Activated CD8-positive, alpha-beta T cell treated with anti-CD3 and anti-CD28 coated beads for 36 hours (primary cell): ENCODE data around the gene RALGAPB. TPM values are rescaled to one million over a fixed set of nuclear protein-coding genes. Genes with fewer than 3 reads are reported as not detected.

ENCODE experiments used
- ATAC-seq: fragments of 200-7000 bp; cut with Tn5 transposase; one replicate; pipeline ENCODE4 v1.10.0; 2021; ENCODE audit warnings: mild to moderate bottlenecking, moderate library complexity
- CTCF ChIA-PET: fragments of 350-600 bp; sonication (Branson Sonifier 250); formaldehyde crosslinking; loops from one replicate; lab custom pipeline; 2021; ENCODE audit warnings: antibody characterized with exemption; lab: Charles Lee
- POLR2A ChIA-PET: fragments of 350-600 bp; sonication (Branson Sonifier 250); formaldehyde crosslinking; loops from one replicate; lab custom pipeline; 2021; ENCODE audit warnings: antibody characterized with exemption; lab: Charles Lee
- DNase-seq: peaks from one replicate; pipeline ENCODE4 v3.0.0-alpha.2; 2020
- H3K27ac Mint-ChIP-seq: one replicate; pipeline ENCODE4 v1.8.0; 2021; ENCODE audit warnings: mild to moderate bottlenecking, mixed read lengths
- H3K27me3 Mint-ChIP-seq: one replicate; pipeline ENCODE4 v1.8.0; 2021; ENCODE audit warnings: mixed read lengths
- H3K36me3 Mint-ChIP-seq: one replicate; pipeline ENCODE4 v1.8.0; 2021; ENCODE audit warnings: low read depth, mixed read lengths
- H3K4me1 Mint-ChIP-seq: one replicate; pipeline ENCODE4 v1.8.0; 2021; ENCODE audit warnings: low read depth, mixed read lengths
- H3K4me3 Mint-ChIP-seq: one replicate; pipeline ENCODE4 v1.8.0; 2021; ENCODE audit warnings: mild to moderate bottlenecking, moderate library complexity, mixed read lengths
- H3K9me3 Mint-ChIP-seq: one replicate; pipeline ENCODE4 v1.8.0; 2021; ENCODE audit warnings: mixed read lengths
- intact Hi-C: fragments of 100-400 bp; cut with micrococcal nuclease; formaldehyde crosslinking; loops from one replicate; pipeline ENCODE4 v1.10.0; 2022
- total RNA-seq, 2 experiments: library from RNA; stranded (reverse); gene quantifications; one replicate each; pipeline ENCODE4 v1.2.3, GENCODE V29; 2021
- TF ChIP-seq, protein P1 (sequence below): fragments of 200-600 bp; IDR thresholded peaks from one replicate; pipeline ENCODE4 v1.8.0; 2022; ENCODE audit warnings: antibody characterized with exemption, mild to moderate bottlenecking

Gene RALGAPB
- total RNA-seq, 2 experiments from 2014 or later, result 19.8 to 21.3 TPM

DNA sequence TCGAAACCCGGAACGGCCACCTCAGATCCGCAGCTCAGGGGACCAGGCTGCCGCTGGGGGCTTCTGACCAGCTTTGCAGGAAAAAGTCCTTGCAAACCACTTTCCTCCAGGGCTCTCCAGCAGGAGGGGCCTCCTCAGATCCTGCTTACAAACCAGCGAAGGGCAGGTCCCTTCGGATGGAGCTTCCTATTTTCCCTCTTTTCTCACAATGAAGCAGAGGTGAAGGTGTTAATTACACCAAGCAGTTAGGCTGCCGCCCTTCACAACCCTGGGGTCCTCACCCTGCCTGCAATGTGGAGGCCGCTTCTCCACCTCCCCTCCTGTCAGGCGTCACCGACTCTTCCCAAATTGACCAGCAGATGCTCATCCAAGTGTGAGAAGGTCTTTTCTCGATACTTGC lies 134.7 kb downstream of the RALGAPB start:
- Mint-ChIP-seq H3K9me3 (no peaks in the 10 kb centered on the region), H3K27ac (no peak overlapping the region), H3K27me3 (peaks cover 38% of the 10 kb centered on the region), H3K4me1 (peaks cover 1% of the 10 kb centered on the region), H3K36me3 (no peaks in the 10 kb centered on the region), H3K4me3 (no peak overlapping the region)
- DNase-seq (no peak), ATAC-seq (no peak)
- intact Hi-C loops, result no loop called here
- TF ChIP-seq, protein P1, sequence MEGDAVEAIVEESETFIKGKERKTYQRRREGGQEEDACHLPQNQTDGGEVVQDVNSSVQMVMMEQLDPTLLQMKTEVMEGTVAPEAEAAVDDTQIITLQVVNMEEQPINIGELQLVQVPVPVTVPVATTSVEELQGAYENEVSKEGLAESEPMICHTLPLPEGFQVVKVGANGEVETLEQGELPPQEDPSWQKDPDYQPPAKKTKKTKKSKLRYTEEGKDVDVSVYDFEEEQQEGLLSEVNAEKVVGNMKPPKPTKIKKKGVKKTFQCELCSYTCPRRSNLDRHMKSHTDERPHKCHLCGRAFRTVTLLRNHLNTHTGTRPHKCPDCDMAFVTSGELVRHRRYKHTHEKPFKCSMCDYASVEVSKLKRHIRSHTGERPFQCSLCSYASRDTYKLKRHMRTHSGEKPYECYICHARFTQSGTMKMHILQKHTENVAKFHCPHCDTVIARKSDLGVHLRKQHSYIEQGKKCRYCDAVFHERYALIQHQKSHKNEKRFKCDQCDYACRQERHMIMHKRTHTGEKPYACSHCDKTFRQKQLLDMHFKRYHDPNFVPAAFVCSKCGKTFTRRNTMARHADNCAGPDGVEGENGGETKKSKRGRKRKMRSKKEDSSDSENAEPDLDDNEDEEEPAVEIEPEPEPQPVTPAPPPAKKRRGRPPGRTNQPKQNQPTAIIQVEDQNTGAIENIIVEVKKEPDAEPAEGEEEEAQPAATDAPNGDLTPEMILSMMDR, result no peak
- ChIA-PET CTCF (no interaction called here), POLR2A (no interaction called here)

DNA sequence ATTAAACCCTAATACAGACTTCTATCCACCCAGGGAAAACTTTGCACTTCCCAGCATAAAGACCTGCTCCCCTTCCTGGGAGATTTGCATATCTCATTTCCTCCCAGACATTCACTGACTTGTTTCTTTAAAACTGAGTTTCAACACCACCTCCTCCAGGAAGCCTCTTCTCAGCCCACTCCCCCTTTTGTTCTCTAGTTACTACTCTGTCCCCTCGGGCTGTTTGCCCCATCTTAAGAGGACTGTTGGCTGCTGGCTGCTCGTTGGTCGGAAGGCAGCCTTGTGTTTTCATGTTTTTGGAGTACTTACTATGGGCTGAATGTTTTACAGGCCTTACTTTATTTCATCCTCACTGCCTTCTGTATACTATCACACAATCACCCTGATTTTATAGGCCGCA lies 135.5 kb downstream of the RALGAPB start:
- intact Hi-C loops, result no loop called here
- H3K36me3 Mint-ChIP-seq, result no peaks in the 10 kb centered on the region
- POLR2A ChIA-PET, result no interaction called here
- no peak for ATAC-seq
- peaks cover 31% of the 10 kb centered on the region for H3K27me3 Mint-ChIP-seq
- no peak overlapping the region for H3K4me3 Mint-ChIP-seq
- CTCF ChIA-PET, result no interaction called here
- no peaks in the 10 kb centered on the region for H3K4me1 Mint-ChIP-seq
- H3K27ac Mint-ChIP-seq, result no peak overlapping the region
- H3K9me3 Mint-ChIP-seq, result no peaks in the 10 kb centered on the region
- TF ChIP-seq, protein P1, result no peak
- no peak for DNase-seq

DNA sequence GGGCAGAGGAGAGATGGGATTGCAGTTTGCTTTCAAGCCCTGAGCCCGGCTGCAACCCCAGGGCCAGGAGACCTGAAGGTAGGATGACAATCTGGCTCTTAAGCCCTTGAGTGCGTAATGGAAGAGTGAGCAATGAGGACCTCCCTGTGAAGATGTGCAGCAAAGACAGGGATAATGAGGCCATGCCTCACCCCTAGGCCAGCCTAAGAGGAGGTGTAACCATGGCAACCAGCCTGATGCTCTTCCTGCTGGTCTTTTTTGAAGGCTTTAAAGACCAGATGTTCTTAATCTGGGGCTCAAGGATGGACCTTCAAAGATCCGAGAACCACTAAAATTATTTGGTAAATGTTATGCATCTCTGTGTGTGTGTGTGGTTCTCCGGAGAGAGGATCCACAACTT lies 137.2 kb downstream of the RALGAPB start:
- DNase-seq (no peak), ATAC-seq (no peak)
- TF ChIP-seq, protein P1, result no peak
- Mint-ChIP-seq H3K4me3 (no peak overlapping the region), H3K4me1 (no peaks in the 10 kb centered on the region), H3K9me3 (no peaks in the 10 kb centered on the region), H3K27me3 (peaks cover 23% of the 10 kb centered on the region), H3K36me3 (no peaks in the 10 kb centered on the region), H3K27ac (no peak overlapping the region)
- CTCF ChIA-PET, result no interaction called here
- POLR2A ChIA-PET, result no interaction called here
- intact Hi-C loops, result no loop called here

DNA sequence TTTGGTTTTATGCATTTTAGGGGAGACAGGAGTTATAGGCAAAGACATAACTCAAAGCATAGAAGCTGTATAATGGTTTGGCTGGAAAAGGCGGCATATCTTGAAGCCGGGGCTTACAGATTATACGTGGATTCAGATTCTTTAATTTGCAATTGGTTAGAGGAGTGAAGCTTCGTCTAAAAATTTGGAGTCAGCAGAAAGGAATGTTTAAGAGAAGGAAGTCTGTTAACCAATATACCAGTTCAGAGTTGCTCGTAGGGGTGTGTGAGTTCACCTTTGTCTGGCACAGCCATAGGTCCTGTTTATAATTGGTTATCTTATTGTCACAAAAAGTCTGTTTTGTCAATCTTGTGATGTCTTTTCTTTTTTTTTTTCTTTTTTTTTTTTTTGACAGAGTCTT lies 137.9 kb downstream of the RALGAPB start:
- H3K36me3 Mint-ChIP-seq, result no peaks in the 10 kb centered on the region
- ATAC-seq, result no peak
- intact Hi-C loops, result no loop called here
- ChIA-PET POLR2A (no interaction called here), CTCF (no interaction called here)
- DNase-seq, result no peak
- peaks cover 18% of the 10 kb centered on the region for H3K27me3 Mint-ChIP-seq
- TF ChIP-seq, protein P1, result no peak
- H3K9me3 Mint-ChIP-seq, result no peaks in the 10 kb centered on the region
- H3K27ac Mint-ChIP-seq, result no peak overlapping the region
- H3K4me1 Mint-ChIP-seq, result no peaks in the 10 kb centered on the region
- no peak overlapping the region for H3K4me3 Mint-ChIP-seq

DNA sequence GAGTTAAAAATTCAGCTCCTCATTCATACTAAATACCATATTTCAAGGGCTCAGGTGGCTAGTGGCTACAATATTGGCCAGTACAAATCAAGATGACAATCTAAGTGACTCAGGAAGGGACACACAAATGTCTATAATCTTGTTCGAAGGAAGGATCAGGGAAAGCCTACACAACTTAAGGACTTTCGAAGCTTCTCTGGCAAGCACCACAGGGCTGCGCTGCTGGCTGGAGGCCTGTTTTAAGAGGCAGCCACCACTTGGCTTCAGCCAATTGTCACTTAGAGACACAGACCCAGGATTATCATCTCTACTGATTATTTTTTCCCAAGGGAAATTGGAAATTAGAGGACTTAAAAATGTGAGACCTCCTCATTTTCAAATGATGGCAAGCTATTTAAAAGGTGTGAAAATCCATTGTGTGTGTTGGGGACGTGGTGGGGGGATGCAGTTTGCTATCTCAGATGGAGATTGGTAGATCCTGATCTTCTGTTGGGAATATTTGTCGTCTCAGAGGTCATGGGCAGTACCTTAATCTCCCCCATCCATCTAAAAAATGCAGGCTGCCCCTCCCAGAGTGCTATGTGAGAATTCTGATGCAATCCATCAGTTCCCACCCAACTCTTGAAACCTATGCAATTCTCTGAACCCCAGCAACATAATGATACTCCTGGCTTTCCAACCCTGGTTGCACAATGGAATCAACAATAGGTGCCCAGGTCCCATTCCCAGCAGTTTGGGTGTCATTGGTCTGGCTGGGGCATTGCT lies 140.3 kb downstream of the RALGAPB start:
- no peaks in the 10 kb centered on the region for H3K4me1 Mint-ChIP-seq
- peaks cover 12% of the 10 kb centered on the region for H3K27me3 Mint-ChIP-seq
- intact Hi-C loops, result no loop called here
- H3K27ac Mint-ChIP-seq, result no peak overlapping the region
- H3K4me3 Mint-ChIP-seq, result no peak overlapping the region
- ChIA-PET CTCF (interaction anchor here (1.2 to 1.4 kb wide), 2 partner anchors 9 to 20 kb away, joined by 5 read pairs; no protein-coding TSS in a partner anchor), POLR2A (no interaction called here)
- H3K9me3 Mint-ChIP-seq, result no peaks in the 10 kb centered on the region
- TF ChIP-seq, protein P1, result no peak
- no peaks in the 10 kb centered on the region for H3K36me3 Mint-ChIP-seq
- DNase-seq, result no peak
- ATAC-seq, result no peak
